ENCODE data around the gene NDST4.

DNA sequence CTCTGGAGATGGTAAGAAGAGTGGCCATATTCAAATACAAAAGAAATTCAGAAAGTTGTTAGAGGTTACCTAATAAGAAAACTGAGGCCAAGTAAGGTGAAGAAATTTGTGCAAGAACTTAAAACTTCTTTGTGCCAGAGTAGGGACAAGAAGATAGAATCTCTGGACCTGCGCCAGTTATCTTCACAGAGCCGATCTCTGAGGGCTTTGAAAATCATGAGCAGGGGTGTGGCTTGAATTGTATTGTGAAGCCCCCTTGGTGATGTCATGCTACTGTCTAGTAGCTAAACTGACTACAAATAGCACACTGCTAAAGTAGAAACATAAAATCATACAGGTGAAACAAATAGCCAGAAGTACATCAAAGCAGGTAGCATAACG is 330.2 kb downstream of the NDST4 start:
- TF ChIP-seq, protein P1, sequence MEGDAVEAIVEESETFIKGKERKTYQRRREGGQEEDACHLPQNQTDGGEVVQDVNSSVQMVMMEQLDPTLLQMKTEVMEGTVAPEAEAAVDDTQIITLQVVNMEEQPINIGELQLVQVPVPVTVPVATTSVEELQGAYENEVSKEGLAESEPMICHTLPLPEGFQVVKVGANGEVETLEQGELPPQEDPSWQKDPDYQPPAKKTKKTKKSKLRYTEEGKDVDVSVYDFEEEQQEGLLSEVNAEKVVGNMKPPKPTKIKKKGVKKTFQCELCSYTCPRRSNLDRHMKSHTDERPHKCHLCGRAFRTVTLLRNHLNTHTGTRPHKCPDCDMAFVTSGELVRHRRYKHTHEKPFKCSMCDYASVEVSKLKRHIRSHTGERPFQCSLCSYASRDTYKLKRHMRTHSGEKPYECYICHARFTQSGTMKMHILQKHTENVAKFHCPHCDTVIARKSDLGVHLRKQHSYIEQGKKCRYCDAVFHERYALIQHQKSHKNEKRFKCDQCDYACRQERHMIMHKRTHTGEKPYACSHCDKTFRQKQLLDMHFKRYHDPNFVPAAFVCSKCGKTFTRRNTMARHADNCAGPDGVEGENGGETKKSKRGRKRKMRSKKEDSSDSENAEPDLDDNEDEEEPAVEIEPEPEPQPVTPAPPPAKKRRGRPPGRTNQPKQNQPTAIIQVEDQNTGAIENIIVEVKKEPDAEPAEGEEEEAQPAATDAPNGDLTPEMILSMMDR (IDR thresholded peaks at IDR 0.05; ENCODE audit: borderline replicate concordance, extremely low read depth, low read length, poor library complexity, severe bottlenecking) = no peak
- TF ChIP-seq EZH2 (IDR thresholded peaks at IDR 0.05; ENCODE audit: borderline replicate concordance, low read depth, low read length, severe bottlenecking) = no peak

Data from DND-41 (cell line).